ENCODE measurements around the gene HDGFL3. TPM values are rescaled to one million over a fixed set of nuclear protein-coding genes. Genes with fewer than 3 reads are reported as not detected.

The HDGFL3 gene
- total and polyA plus RNA-seq, 7 donors = 2.1 to 83.6 (median 58.0) TPM

DNA sequence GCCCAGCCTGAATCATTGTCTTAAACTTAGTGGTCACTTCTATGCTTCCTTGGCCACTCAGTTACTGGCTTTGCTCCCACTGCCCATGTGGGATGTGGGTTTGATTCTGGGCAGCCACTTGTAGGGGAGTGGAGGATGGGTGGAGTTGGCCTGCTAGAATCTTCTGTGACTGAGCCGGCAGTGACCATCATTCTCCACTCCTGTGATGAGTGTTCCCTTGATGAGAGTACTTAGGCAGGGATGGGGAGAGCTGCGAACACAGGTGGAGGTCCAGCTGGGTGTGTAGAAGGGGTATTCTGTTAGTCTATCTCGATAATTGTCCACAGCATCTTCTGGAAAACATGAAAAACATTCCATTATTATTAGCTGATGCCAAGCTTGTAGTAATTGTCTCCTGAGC, 92.2 kb downstream of the HDGFL3 start:
- 87 to 93% methylated on average over 3 of the region's 3 CpGs for WGBS, 2 donors
- H3K27ac ChIP-seq = no peak overlapping the region
- H3K36me3 ChIP-seq = no peaks in the 10 kb centered on the region
- intact Hi-C loops (cut with DNase I) = no loop called here
- no peaks in the 10 kb centered on the region for H3K9me3 ChIP-seq
- peaks cover 0 to 2% (median 0%) of the 10 kb centered on the region in 3 donors for H3K27me3 ChIP-seq
- DNase-seq = no peak
- H3K4me1 ChIP-seq = no peaks in the 10 kb centered on the region
- TF ChIP-seq POLR2A (IDR thresholded peaks at IDR 0.05) (no peak), EP300 (IDR thresholded peaks at IDR 0.05) (no peak), POLR2AphosphoS5 (IDR thresholded peaks at IDR 0.05) (no peak), CTCF (IDR thresholded peaks at IDR 0.05) (no peak)
- no peak overlapping the region for H3K4me3 ChIP-seq

DNA sequence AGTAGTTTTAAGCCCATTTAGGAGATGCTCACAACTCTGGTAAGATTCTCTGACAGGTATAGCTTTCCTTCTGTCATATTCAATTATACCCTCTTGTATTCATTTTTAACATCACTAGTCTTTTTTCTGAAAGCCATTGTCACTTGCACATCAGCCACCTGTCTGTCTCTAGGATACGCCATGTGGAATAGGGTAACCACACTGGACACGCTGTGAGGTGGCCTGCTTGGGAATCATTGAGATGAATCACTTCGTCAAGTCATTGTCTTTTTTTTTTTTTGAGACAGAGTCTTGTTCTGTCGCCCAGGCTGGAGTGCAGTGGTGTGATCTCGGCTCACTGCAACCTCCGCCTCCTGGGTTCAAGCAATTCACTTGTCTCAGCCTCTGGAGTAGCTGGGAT, 92.8 kb downstream of the HDGFL3 start:
- H3K36me3 ChIP-seq = no peaks in the 10 kb centered on the region
- intact Hi-C loops (cut with DNase I) = no loop called here

DNA sequence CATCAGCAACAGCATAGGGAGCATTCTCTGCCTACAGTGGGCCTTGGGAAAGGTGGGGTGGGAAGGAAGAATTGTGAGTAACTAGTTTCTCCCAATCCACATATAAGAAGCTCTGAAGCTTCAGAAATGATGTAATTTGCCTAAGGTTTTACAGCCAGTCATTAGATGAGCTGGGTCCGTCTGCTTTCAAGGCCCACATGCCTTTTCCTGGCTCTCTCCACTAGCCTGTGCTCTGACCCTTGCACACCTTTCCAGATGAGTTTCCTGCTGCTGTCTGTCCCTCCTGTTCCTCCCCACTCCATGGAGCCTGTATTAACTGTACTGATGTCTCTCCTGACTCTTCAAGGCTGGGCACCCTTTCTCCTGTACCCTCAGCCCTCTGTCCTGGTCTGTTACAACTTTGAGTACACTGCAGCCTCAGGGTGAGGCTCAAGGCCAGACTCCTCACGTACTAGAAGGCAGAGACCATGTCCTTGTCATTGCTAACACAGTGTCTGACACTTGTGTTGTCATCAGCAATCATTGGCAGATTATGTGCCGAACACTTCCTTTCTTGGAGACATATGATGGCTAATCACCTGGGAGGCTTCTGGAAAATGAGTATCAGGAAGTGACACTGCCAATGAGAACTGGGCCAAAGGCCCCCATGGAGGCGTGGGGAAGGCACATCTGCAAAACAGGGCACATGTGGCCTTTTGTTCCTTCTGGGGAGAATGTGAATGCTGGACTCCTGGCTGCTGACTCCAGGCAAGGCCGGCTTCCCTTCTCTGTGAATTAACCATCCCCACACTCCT, 93.5 kb downstream of the HDGFL3 start:
- peak overlapping the region in 1 of 4 donors; percentile 32 for H3K27ac ChIP-seq
- no peaks in the 10 kb centered on the region for H3K4me1 ChIP-seq
- H3K4me3 ChIP-seq = no peak overlapping the region
- no peaks in the 10 kb centered on the region for H3K36me3 ChIP-seq
- no peak for DNase-seq
- TF ChIP-seq EP300 (IDR thresholded peaks at IDR 0.05) = no peak
- no peak for TF ChIP-seq POLR2AphosphoS5 (IDR thresholded peaks at IDR 0.05)
- TF ChIP-seq POLR2A (IDR thresholded peaks at IDR 0.05) = no peak
- TF ChIP-seq CTCF (IDR thresholded peaks at IDR 0.05) = no peak
- 68 to 81% methylated on average over 5 of the region's 5 CpGs for WGBS, 2 donors
- no peaks in the 10 kb centered on the region for H3K9me3 ChIP-seq
- intact Hi-C loops (cut with DNase I) = no loop called here
- H3K27me3 ChIP-seq = peaks cover 0 to 14% (median 8%) of the 10 kb centered on the region in 3 donors

More for the DNA sequence above, 92.8 kb downstream of the HDGFL3 start:
- Histone ChIP-seq H3K4me1 (no peaks in the 10 kb centered on the region), H3K27ac (no peak overlapping the region), H3K4me3 (no peak overlapping the region), H3K27me3 (peaks cover 0 to 6% (median 0%) of the 10 kb centered on the region in 3 donors), H3K9me3 (no peaks in the 10 kb centered on the region)
- TF ChIP-seq POLR2AphosphoS5 (IDR thresholded peaks at IDR 0.05) (no peak), EP300 (IDR thresholded peaks at IDR 0.05) (no peak), CTCF (IDR thresholded peaks at IDR 0.05) (no peak), POLR2A (IDR thresholded peaks at IDR 0.05) (no peak)
- no peak for DNase-seq
- WGBS, 2 donors = 94 to 95% methylated on average over 6 of the region's 6 CpGs

GRCh38 chr15:83112956-83113299, 94.7 kb downstream of the HDGFL3 start:
- no peaks in the 10 kb centered on the region for H3K9me3 ChIP-seq
- intact Hi-C loops (cut with DNase I) = no loop called here
- DNase-seq = no peak
- WGBS, 2 donors = 23 to 48% methylated on average over 3 of the region's 3 CpGs
- no peak overlapping the region for H3K4me3 ChIP-seq
- peaks cover 0 to 6% (median 3%) of the 10 kb centered on the region in 4 donors for H3K4me1 ChIP-seq
- peak overlapping the region in 1 of 4 donors; percentile 32 for H3K27ac ChIP-seq
- peak in 1 of 4 donors; percentile 13 for TF ChIP-seq POLR2AphosphoS5 (IDR thresholded peaks at IDR 0.05)
- no peak for TF ChIP-seq EP300 (IDR thresholded peaks at IDR 0.05)
- H3K27me3 ChIP-seq = peaks cover 0 to 25% (median 18%) of the 10 kb centered on the region in 3 donors
- no peaks in the 10 kb centered on the region for H3K36me3 ChIP-seq

- 75 to 76% methylated on average over 8 of the region's 8 CpGs for WGBS, 2 donors
- intact Hi-C loops (cut with DNase I) = no loop called here
Measured at GRCh38 chr15:83112233-83112955, 95.2 kb downstream of the HDGFL3 start.

More at GRCh38 chr15:83112233-83112955, 95.2 kb downstream of the HDGFL3 start:
- Histone ChIP-seq H3K36me3 (no peaks in the 10 kb centered on the region), H3K27ac (peak overlapping the region in 2 of 4 donors; percentile 12 to 20), H3K27me3 (peaks cover 5 to 30% (median 24%) of the 10 kb centered on the region in 3 donors), H3K4me3 (no peak overlapping the region), H3K4me1 (peaks cover 0 to 11% (median 8%) of the 10 kb centered on the region in 4 donors), H3K9me3 (no peaks in the 10 kb centered on the region)
- TF ChIP-seq POLR2A (IDR thresholded peaks at IDR 0.05) = no peak
- no peak for TF ChIP-seq CTCF (IDR thresholded peaks at IDR 0.05)
- TF ChIP-seq EP300 (IDR thresholded peaks at IDR 0.05) = no peak
- no peak for TF ChIP-seq POLR2AphosphoS5 (IDR thresholded peaks at IDR 0.05)
- no peak for DNase-seq

Measured in sigmoid colon (tissue), 7 donors.